GM21515 (cell line): ENCODE data around the gene VILL.
"Not testable (repeated sequence)": the region's sequence is repeated elsewhere in the genome, so short reads cannot be mapped to it uniquely, and the experiment has no call there.

Source experiments
- ATAC-seq: cut with Tn5 transposase; IDR thresholded peaks from one replicate; pipeline ENCODE4 v1.9.1; 2021; ENCODE audit not compliant: unreplicated experiment

The VILL gene

GRCh38 chr3:38032328-38032865, 41.8 kb downstream of the VILL start:
- ATAC-seq, result no peak

GRCh38 chr3:38033586-38033985, 43.0 kb downstream of the VILL start:
- ATAC-seq, result not testable (repeated sequence)

- not testable (repeated sequence) for ATAC-seq
Measured at GRCh38 chr3:38034335-38034734, 43.7 kb downstream of the VILL start.

- no peak for ATAC-seq
Measured at GRCh38 chr3:38036286-38036685, 45.7 kb downstream of the VILL start.

GRCh38 chr3:38036906-38037305, 46.3 kb downstream of the VILL start:
- no peak for ATAC-seq

- ATAC-seq, result no peak
Measured at GRCh38 chr3:38038447-38038911, 47.9 kb downstream of the VILL start.

- ATAC-seq, result peak; percentile 81
Measured at GRCh38 chr3:38039101-38039898, 48.7 kb downstream of the VILL start, which contains the start of gene DLEC1. Gene DLEC1, plus strand, starts transcription at chr3:38039208. Its CDS starts 18 bp downstream, at chr3:38039226.

GRCh38 chr3:38039899-38040261, 49.3 kb downstream of the VILL start:
- peak; percentile 56 for ATAC-seq

- no peak for ATAC-seq
Measured at GRCh38 chr3:38040401-38040800, 49.8 kb downstream of the VILL start.

- ATAC-seq, result no peak
Measured at GRCh38 chr3:38043486-38043885, 52.9 kb downstream of the VILL start.

- ATAC-seq, result no peak
Measured at GRCh38 chr3:38046027-38046426, 55.4 kb downstream of the VILL start.

GRCh38 chr3:38046821-38047220, 56.2 kb downstream of the VILL start:
- ATAC-seq, result no peak

GRCh38 chr3:38047896-38048295, 57.3 kb downstream of the VILL start:
- no peak for ATAC-seq

GRCh38 chr3:38049358-38050126, 59.0 kb downstream of the VILL start:
- ATAC-seq, result no peak

- no peak for ATAC-seq
Measured at GRCh38 chr3:38051131-38051530, 60.5 kb downstream of the VILL start.

GRCh38 chr3:38053286-38053685, 62.7 kb downstream of the VILL start:
- not testable (repeated sequence) for ATAC-seq

GRCh38 chr3:38053813-38054498, 63.4 kb downstream of the VILL start:
- ATAC-seq, result not testable (repeated sequence)

GRCh38 chr3:38054499-38055001, 64.0 kb downstream of the VILL start:
- no peak for ATAC-seq
